Colonic mucosa (tissue), 4 donors: Measurements from ENCODE around the gene PRPF38A. TPM values are rescaled to one million over a fixed set of nuclear protein-coding genes. Genes with fewer than 3 reads are reported as not detected.

Experiments
- DNase-seq: peaks from one replicate; pipeline ENCODE4 v3.0.0-alpha.2; 2020
- H3K27ac ChIP-seq: fragments of 200-600 bp; one replicate; pipeline ENCODE4 v1.8.0; 2021
- H3K27me3 ChIP-seq: fragments of 200-600 bp; one replicate; pipeline ENCODE4 v1.8.0; 2021
- H3K36me3 ChIP-seq: fragments of 200-600 bp; one replicate; pipeline ENCODE4 v1.8.0; 2021
- H3K4me1 ChIP-seq: fragments of 200-600 bp; one replicate; pipeline ENCODE4 v1.8.0; 2021; ENCODE audit warnings: mild to moderate bottlenecking
- H3K4me3 ChIP-seq: fragments of 200-600 bp; one replicate; pipeline ENCODE4 v1.8.0; 2021
- H3K9ac ChIP-seq, 2 donors: one replicate each; pipeline ENCODE4 v1.7.0; 2013; ENCODE audit warnings: control low read depth in 2 of 2, low read depth in 2 of 2, low read length in 2 of 2
- H3K9me3 ChIP-seq: fragments of 200-600 bp; one replicate; pipeline ENCODE4 v1.8.0; 2021
- intact Hi-C: fragments of 100-400 bp; cut with DNase I; formaldehyde crosslinking; loops from one replicate; pipeline ENCODE4 v1.14.1; 2022
- total RNA-seq, 2 donors: library from RNA; stranded (reverse); fragmentation: NEBNext Ultra II Directional in 1 of 2; extraction: Animal tissue kit (Norgen Biotek cat#: 25700) in 1 of 2; gene quantifications; one replicate each; pipeline ENCODE4 v1.2.1, GENCODE V29; 2021
- TF ChIP-seq, protein P1 (sequence below): fragments of 200-600 bp; IDR thresholded peaks from one replicate; pipeline ENCODE4 v1.8.0; 2022; ENCODE audit warnings: antibody characterized with exemption, mild to moderate bottlenecking
- donor health status: healthy.
- donor health status: DM: no; HTN: no; CAD: no.
- donor health status: DM: no; HTN: no; CAD: no.

The PRPF38A gene
- total RNA-seq, 2 donors from 2014 or later = 56.7 to 61.4 TPM

DNA sequence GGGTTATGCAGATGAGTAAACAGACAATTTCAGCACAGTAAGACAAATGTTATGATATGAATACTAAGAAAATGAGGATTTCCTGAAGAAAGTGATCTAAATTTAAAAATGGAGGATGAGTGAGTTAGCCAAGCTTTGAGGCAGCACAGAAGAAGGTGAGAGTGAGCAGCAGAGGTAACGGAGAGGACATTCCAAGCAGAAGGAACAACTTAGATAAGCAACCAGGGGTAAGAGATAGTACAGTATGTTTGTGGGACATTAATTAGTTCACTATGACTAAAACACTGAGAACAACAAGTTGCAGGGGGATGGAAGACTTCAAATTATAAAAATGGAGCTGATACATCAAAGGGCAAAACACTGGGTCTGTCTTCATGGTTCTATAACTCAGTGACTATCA lies 22.8 kb downstream of the PRPF38A start:
- TF ChIP-seq, protein P1, sequence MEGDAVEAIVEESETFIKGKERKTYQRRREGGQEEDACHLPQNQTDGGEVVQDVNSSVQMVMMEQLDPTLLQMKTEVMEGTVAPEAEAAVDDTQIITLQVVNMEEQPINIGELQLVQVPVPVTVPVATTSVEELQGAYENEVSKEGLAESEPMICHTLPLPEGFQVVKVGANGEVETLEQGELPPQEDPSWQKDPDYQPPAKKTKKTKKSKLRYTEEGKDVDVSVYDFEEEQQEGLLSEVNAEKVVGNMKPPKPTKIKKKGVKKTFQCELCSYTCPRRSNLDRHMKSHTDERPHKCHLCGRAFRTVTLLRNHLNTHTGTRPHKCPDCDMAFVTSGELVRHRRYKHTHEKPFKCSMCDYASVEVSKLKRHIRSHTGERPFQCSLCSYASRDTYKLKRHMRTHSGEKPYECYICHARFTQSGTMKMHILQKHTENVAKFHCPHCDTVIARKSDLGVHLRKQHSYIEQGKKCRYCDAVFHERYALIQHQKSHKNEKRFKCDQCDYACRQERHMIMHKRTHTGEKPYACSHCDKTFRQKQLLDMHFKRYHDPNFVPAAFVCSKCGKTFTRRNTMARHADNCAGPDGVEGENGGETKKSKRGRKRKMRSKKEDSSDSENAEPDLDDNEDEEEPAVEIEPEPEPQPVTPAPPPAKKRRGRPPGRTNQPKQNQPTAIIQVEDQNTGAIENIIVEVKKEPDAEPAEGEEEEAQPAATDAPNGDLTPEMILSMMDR = no peak

DNA sequence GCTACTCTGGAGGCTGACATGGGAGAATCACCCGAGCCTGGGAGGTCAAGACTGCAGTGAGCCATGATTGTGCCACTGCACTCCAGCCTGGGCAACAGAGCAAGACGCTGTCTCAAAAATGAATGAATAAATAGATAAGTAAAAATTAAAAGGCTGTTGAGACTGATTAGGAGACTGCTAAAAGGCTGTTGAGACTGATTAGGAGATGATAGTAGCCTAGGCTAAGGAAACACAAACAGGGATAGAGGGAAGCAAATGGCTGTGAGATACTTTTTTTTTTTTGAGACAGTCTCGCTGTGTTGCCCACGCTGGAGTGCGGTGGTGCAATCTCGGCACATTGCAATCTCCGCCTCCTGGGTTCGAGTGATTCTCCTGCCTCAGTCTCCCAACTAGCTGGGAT lies 28.4 kb downstream of the PRPF38A start:
- no peaks in the 10 kb centered on the region for H3K36me3 ChIP-seq
- intact Hi-C loops = no loop called here

More for the DNA sequence above, 22.8 kb downstream of the PRPF38A start:
- H3K27me3 ChIP-seq = no peaks in the 10 kb centered on the region
- no peak overlapping the region for H3K27ac ChIP-seq
- H3K9me3 ChIP-seq = no peaks in the 10 kb centered on the region
- intact Hi-C loops = no loop called here
- no peaks in the 10 kb centered on the region for H3K36me3 ChIP-seq
- DNase-seq = no peak
- H3K4me1 ChIP-seq = no peaks in the 10 kb centered on the region
- no peak overlapping the region for H3K4me3 ChIP-seq
- no peak overlapping the region for H3K9ac ChIP-seq

DNA sequence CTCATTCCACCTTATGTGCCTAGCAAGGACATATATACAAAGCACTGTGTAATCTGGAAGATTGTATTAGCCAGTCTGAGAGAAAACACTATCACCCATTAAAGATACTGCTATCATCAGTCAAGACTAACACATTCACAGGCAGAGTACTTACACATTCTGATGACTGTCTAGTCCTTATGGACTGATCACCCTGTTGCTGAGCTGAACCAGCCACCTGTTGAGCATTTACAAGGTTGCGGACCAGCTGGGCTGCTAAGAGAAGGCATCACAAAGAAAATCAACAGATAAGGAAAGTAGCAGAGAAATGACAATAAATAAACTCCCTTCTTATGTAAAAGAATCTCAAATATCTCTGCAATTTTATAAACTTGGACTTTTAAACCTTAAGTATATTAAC lies 30.8 kb downstream of the PRPF38A start:
- Histone ChIP-seq H3K4me1 (no peaks in the 10 kb centered on the region), H3K4me3 (no peak overlapping the region), H3K36me3 (no peaks in the 10 kb centered on the region), H3K9me3 (no peaks in the 10 kb centered on the region), H3K27ac (no peak overlapping the region), H3K27me3 (no peaks in the 10 kb centered on the region), H3K9ac (no peak overlapping the region)
- intact Hi-C loops = no loop called here
- no peak for DNase-seq
- TF ChIP-seq, protein P1 = no peak

More for the DNA sequence above, 28.4 kb downstream of the PRPF38A start:
- Histone ChIP-seq H3K4me1 (no peaks in the 10 kb centered on the region), H3K27me3 (no peaks in the 10 kb centered on the region), H3K9ac (no peak overlapping the region), H3K4me3 (no peak overlapping the region), H3K9me3 (no peaks in the 10 kb centered on the region), H3K27ac (no peak overlapping the region)
- no peak for DNase-seq
- TF ChIP-seq, protein P1 = no peak

DNA sequence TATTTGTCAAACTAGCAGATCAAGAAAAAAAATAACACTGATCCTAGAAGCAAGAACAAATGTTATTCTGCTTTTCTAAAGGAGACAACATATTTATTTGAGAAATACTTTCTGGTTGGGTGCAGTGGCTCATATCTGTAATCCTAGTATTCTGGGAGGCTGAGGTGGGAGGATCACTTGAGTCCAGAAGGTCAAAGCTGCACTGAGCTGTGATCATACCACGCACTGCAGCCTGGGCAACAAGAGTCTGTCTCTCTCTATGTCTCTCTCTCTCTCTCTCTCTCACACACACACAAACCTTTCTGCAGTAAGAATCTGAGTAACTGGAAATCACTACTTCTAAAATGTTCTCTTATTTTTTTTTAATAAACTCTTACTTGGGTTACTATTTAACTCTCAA lies 31.2 kb downstream of the PRPF38A start:
- Histone ChIP-seq H3K27me3 (no peaks in the 10 kb centered on the region), H3K9me3 (no peaks in the 10 kb centered on the region), H3K9ac (no peak overlapping the region), H3K27ac (no peak overlapping the region), H3K4me1 (no peaks in the 10 kb centered on the region), H3K36me3 (no peaks in the 10 kb centered on the region), H3K4me3 (no peak overlapping the region)
- intact Hi-C loops = no loop called here
- no peak for DNase-seq
- TF ChIP-seq, protein P1 = no peak

DNA sequence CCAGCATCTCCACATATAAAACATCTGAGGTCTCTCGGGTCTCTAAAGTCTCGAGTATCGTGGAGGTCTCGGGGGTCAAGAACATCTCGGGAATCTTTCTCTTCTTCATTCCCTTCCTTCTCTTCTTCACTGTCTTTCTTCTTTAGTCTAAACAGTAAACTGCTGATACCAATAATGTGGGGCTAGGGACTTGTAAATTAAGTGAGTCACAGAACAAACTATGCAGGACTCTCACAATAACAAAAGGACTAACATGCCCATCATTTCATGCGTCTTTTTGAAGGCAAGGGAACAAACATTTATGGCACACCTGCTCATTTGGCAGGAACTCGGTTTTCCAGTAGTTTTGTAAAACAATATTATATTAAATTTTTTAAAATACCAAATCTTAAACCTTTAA lies 32.4 kb downstream of the PRPF38A start:
- no peak for DNase-seq
- no peak overlapping the region for H3K27ac ChIP-seq
- no peaks in the 10 kb centered on the region for H3K36me3 ChIP-seq
- intact Hi-C loops = no loop called here
- no peaks in the 10 kb centered on the region for H3K4me1 ChIP-seq
- no peak overlapping the region for H3K9ac ChIP-seq
- TF ChIP-seq, protein P1 = no peak
- no peaks in the 10 kb centered on the region for H3K27me3 ChIP-seq
- H3K4me3 ChIP-seq = no peak overlapping the region
- no peaks in the 10 kb centered on the region for H3K9me3 ChIP-seq

DNA sequence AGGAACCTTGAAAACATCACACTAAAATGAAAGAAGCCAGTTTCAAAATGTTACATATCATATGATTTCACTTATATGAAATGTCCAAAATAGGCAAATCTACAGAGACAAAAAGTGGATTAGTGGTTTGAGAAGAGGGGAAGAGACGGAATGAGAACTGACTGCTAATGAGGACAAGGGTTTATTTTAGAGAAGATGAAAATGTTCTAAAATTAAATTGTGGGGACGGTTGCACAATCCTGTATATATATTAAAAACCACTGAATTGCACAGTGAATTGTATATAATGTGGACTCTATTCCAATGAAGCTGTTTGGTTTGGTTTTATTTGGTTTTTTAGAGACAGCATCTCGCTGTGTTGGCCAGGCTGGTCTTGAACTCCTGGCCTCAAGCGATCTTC lies 35.6 kb downstream of the PRPF38A start:
- Histone ChIP-seq H3K27me3 (no peaks in the 10 kb centered on the region), H3K9ac (no peak overlapping the region), H3K27ac (no peak overlapping the region), H3K4me3 (no peak overlapping the region), H3K9me3 (no peaks in the 10 kb centered on the region), H3K4me1 (no peaks in the 10 kb centered on the region), H3K36me3 (no peaks in the 10 kb centered on the region)
- DNase-seq = no peak
- intact Hi-C loops = no loop called here
- TF ChIP-seq, protein P1 = no peak
